GM23338 (cell line): ENCODE data around the gene GPR37.

Experiments used
- CREB1 ChIP-seq: fragments of 250-450 bp; sonication (Bioruptor Pico); IDR thresholded peaks from 2 replicates; pipeline ENCODE4 v1.5.0; 2020; ENCODE audit warnings: low read depth, mild to moderate bottlenecking, moderate library complexity
- CTCF ChIP-seq, 2 experiments: fragments of 200-600 bp in 1 of 2; sonication (generic) in 1 of 2; conservative IDR thresholded peaks; 2 replicates each; pipeline versions ENCODE4 v1.5.1 to v1.6.1; 2016 to 2017; ENCODE audit warnings: antibody characterized with exemption in 2 of 2, low read depth in 2 of 2, mild to moderate bottlenecking in 2 of 2, moderate library complexity in 1 of 2
- EZH2 ChIP-seq: fragments of 200-600 bp; sonication (generic); IDR thresholded peaks from one replicate; pipeline ENCODE4 v1.8.0; 2017; ENCODE audit warnings: antibody characterized with exemption, mild to moderate bottlenecking, low read depth; ENCODE audit not compliant: unreplicated experiment
- EZH2phosphoT487 ChIP-seq: fragments of 200-600 bp; sonication (generic); IDR thresholded peaks from one replicate; pipeline ENCODE4 v1.8.1; 2018; ENCODE audit warnings: antibody characterized with exemption; ENCODE audit not compliant: unreplicated experiment
- JUNB ChIP-seq: IDR thresholded peaks from one replicate; pipeline ENCODE4 v1.6.1; 2016; ENCODE audit warnings: antibody characterized with exemption; ENCODE audit not compliant: unreplicated experiment
- NANOG ChIP-seq: IDR thresholded peaks from 2 replicates; pipeline ENCODE4 v1.6.1; 2016; ENCODE audit warnings: antibody characterized with exemption, borderline replicate concordance
- POLR2AphosphoS5 ChIP-seq: IDR thresholded peaks from 2 replicates; pipeline ENCODE4 v1.6.1; 2016; ENCODE audit warnings: antibody characterized with exemption, low read depth
- REST ChIP-seq: IDR thresholded peaks from one replicate; pipeline ENCODE4 v1.6.1; 2018; ENCODE audit warnings: antibody characterized with exemption; ENCODE audit not compliant: unreplicated experiment
- STAT1 ChIP-seq: IDR thresholded peaks from one replicate; pipeline ENCODE4 v1.6.1; 2016; ENCODE audit warnings: antibody characterized with exemption; ENCODE audit not compliant: unreplicated experiment

GRCh38 chr7:124728610-124729009 lies 37.0 kb downstream of the GPR37 start:
- TF ChIP-seq CTCF (conservative IDR thresholded peaks at IDR 0.05; ENCODE audit: low read depth in 2 of 2) (no peak), POLR2AphosphoS5 (no peak), EZH2 (no peak), NANOG (no peak), EZH2phosphoT487 (no peak), JUNB (no peak), CREB1 (CRISPR knock-in tag) (no peak), REST (no peak), STAT1 (no peak)
